HEK293 (cell line): ENCODE results near the gene LONRF2.

Experiments
- CTCF ChIA-PET: fragments of 350-600 bp; formaldehyde crosslinking; extraction: SDS; loops from one replicate; lab custom pipeline; 2021; ENCODE audit warnings: antibody characterized with exemption; lab: Yijun Ruan, JAX
- POLR2A ChIA-PET: fragments of 300-600 bp; formaldehyde crosslinking; extraction: SDS; loops from one replicate; lab custom pipeline; 2020; ENCODE audit warnings: antibody characterized with exemption, inconsistent platforms; lab: Yijun Ruan, JAX
- H3K27ac ChIP-seq: fragments of 200-500 bp; sonication (Bioruptor generic); 2 replicates; pipeline ENCODE4 v1.5.1; 2014; ENCODE audit warnings: low read depth, low read length, control low read depth, inconsistent platforms; ENCODE audit errors: extremely low read depth
- H3K36me3 ChIP-seq, 2 experiments: fragments of 200-500 bp in 1 of 2; sonication (Bioruptor generic) in 1 of 2; 1 replicate in 1 of 2; 2 replicates in 1 of 2; pipeline ENCODE4 v1.5.1; 2014 to 2017; ENCODE audit warnings: inconsistent platforms in 2 of 2, low read length in 2 of 2; ENCODE audit not compliant: control insufficient read depth in 2 of 2, insufficient read depth in 1 of 2
- H3K4me1 ChIP-seq: fragments of 200-500 bp; sonication (Bioruptor generic); 2 replicates; pipeline ENCODE4 v1.5.1; 2014; ENCODE audit warnings: mild to moderate bottlenecking, low read length, inconsistent platforms; ENCODE audit not compliant: control insufficient read depth, insufficient read depth
- H3K4me3 ChIP-seq: 2 replicates; pipeline ENCODE4 v1.5.1; 2011; ENCODE audit warnings: low read depth, mild to moderate bottlenecking, control low read depth, low read length, moderate library complexity
- H3K9me3 ChIP-seq: fragments of 200-500 bp; sonication (Bioruptor generic); 2 replicates; pipeline ENCODE4 v1.5.1; 2014; ENCODE audit warnings: low read depth, low read length, inconsistent platforms; ENCODE audit not compliant: control insufficient read depth, insufficient read depth
- EGR2 ChIP-seq: fragments of 450-650 bp; formaldehyde crosslinking; IDR thresholded peaks from 2 replicates; pipeline ENCODE4 v1.5.1; 2016; ENCODE audit warnings: low read depth, missing biosample characterization, missing genetic modification characterization
- GLIS1 ChIP-seq: fragments of 450-650 bp; formaldehyde crosslinking; IDR thresholded peaks from 2 replicates; pipeline ENCODE4 v1.5.1; 2016; ENCODE audit warnings: missing biosample characterization, missing genetic modification characterization
- GLIS2 ChIP-seq: fragments of 450-650 bp; formaldehyde crosslinking; IDR thresholded peaks from 2 replicates; pipeline ENCODE4 v1.5.1; 2016; ENCODE audit warnings: missing biosample characterization, missing genetic modification characterization
- PATZ1 ChIP-seq: fragments of 450-650 bp; formaldehyde crosslinking; IDR thresholded peaks from 2 replicates; pipeline ENCODE4 v1.5.1; 2016; ENCODE audit warnings: missing biosample characterization, missing genetic modification characterization
- PRDM10 ChIP-seq: fragments of 450-650 bp; formaldehyde crosslinking; IDR thresholded peaks from 2 replicates; pipeline ENCODE4 v1.5.1; 2016; ENCODE audit warnings: missing biosample characterization, missing genetic modification characterization
- SCRT1 ChIP-seq: fragments of 450-650 bp; formaldehyde crosslinking; IDR thresholded peaks from 2 replicates; pipeline ENCODE4 v1.5.1; 2016; ENCODE audit warnings: missing biosample characterization, missing genetic modification characterization, borderline replicate concordance
- SCRT2 ChIP-seq: fragments of 450-650 bp; formaldehyde crosslinking; IDR thresholded peaks from 2 replicates; pipeline ENCODE4 v1.5.1; 2016; ENCODE audit warnings: missing biosample characterization, missing genetic modification characterization
- SETDB1 ChIP-seq: IDR thresholded peaks from one replicate; pipeline ENCODE4 v1.6.1; 2017; ENCODE audit warnings: mild to moderate bottlenecking, low read length, moderate library complexity, mixed read lengths; ENCODE audit not compliant: insufficient read length
- SP3 ChIP-seq: fragments of 450-650 bp; formaldehyde crosslinking; IDR thresholded peaks from 2 replicates; pipeline ENCODE4 v1.5.1; 2016; ENCODE audit warnings: missing biosample characterization, missing genetic modification characterization
- ZBTB20 ChIP-seq: fragments of 450-650 bp; formaldehyde crosslinking; IDR thresholded peaks from 2 replicates; pipeline ENCODE4 v1.5.1; 2016; ENCODE audit warnings: missing biosample characterization, missing genetic modification characterization
- ZBTB26 ChIP-seq: fragments of 450-650 bp; formaldehyde crosslinking; optimal IDR thresholded peaks from 2 replicates; pipeline ENCODE3; 2016; ENCODE audit warnings: missing biosample characterization, mild to moderate bottlenecking, missing genetic modification characterization
- ZBTB8A ChIP-seq: fragments of 450-650 bp; formaldehyde crosslinking; IDR thresholded peaks from 2 replicates; pipeline ENCODE4 v1.5.1; 2016; ENCODE audit warnings: missing biosample characterization, missing genetic modification characterization
- ZFHX2 ChIP-seq: fragments of 450-650 bp; formaldehyde crosslinking; conservative IDR thresholded peaks from 2 replicates; pipeline ENCODE4 v1.5.1; 2016; ENCODE audit warnings: missing biosample characterization, missing genetic modification characterization
- ZFP41 ChIP-seq: fragments of 450-650 bp; formaldehyde crosslinking; IDR thresholded peaks from 2 replicates; pipeline ENCODE4 v1.5.1; 2016; ENCODE audit warnings: missing biosample characterization, missing genetic modification characterization, borderline replicate concordance
- ZIC2 ChIP-seq: fragments of 450-650 bp; formaldehyde crosslinking; IDR thresholded peaks from 2 replicates; pipeline ENCODE4 v1.5.1; 2016; ENCODE audit warnings: missing biosample characterization, missing genetic modification characterization
- ZNF10 ChIP-seq: fragments of 450-650 bp; formaldehyde crosslinking; IDR thresholded peaks from 2 replicates; pipeline ENCODE4 v1.5.1; 2017; ENCODE audit warnings: missing biosample characterization, missing genetic modification characterization
- ZNF239 ChIP-seq: fragments of 450-650 bp; formaldehyde crosslinking; IDR thresholded peaks from 2 replicates; pipeline ENCODE4 v1.5.1; 2016; ENCODE audit warnings: missing biosample characterization, missing genetic modification characterization
- ZNF266 ChIP-seq: fragments of 450-650 bp; formaldehyde crosslinking; IDR thresholded peaks from 2 replicates; pipeline ENCODE4 v1.5.1; 2016; ENCODE audit warnings: missing biosample characterization, missing genetic modification characterization, low read depth
- ZNF335 ChIP-seq: fragments of 450-650 bp; formaldehyde crosslinking; conservative IDR thresholded peaks from 2 replicates; pipeline ENCODE4 v1.5.1; 2016; ENCODE audit warnings: missing biosample characterization, missing genetic modification characterization
- ZNF341 ChIP-seq: fragments of 450-650 bp; formaldehyde crosslinking; IDR thresholded peaks from 2 replicates; pipeline ENCODE4; 2016; ENCODE audit warnings: low read depth, missing biosample characterization, missing genetic modification characterization
- ZNF366 ChIP-seq: fragments of 450-650 bp; formaldehyde crosslinking; conservative IDR thresholded peaks from 2 replicates; pipeline ENCODE4 v1.5.1; 2016; ENCODE audit warnings: missing biosample characterization, missing genetic modification characterization
- ZNF398 ChIP-seq: fragments of 450-650 bp; formaldehyde crosslinking; IDR thresholded peaks from 2 replicates; pipeline ENCODE4 v1.5.1; 2017; ENCODE audit warnings: missing biosample characterization, missing genetic modification characterization
- ZNF561 ChIP-seq: fragments of 450-650 bp; IDR thresholded peaks from 2 replicates; pipeline ENCODE4 v1.5.1; 2018; ENCODE audit warnings: missing biosample characterization, missing genetic modification characterization, borderline replicate concordance
- ZNF664 ChIP-seq: fragments of 450-650 bp; formaldehyde crosslinking; IDR thresholded peaks from 2 replicates; pipeline ENCODE4 v1.5.1; 2016; ENCODE audit warnings: missing biosample characterization, missing genetic modification characterization
- ZNF692 ChIP-seq: fragments of 450-650 bp; formaldehyde crosslinking; IDR thresholded peaks from 2 replicates; pipeline ENCODE4 v1.5.1; 2016; ENCODE audit warnings: missing biosample characterization, missing genetic modification characterization

Gene LONRF2

GRCh38 chr2:100321866-100322820 is at the start of gene LONRF2:
LONRF2 (minus strand) TSS chr2:100322501; CDS start chr2:100322093, 408 bp downstream.
- ChIA-PET POLR2A (interaction anchor here (0.7 to 1.8 kb wide), 3 partner anchors 30 to 59 kb away, joined by 4 to 12 read pairs (median 5); no protein-coding TSS in a partner anchor), CTCF (interaction anchor here (1.0 to 2.8 kb wide), 6 partner anchors 31 to 62 kb away, joined by 3 to 13 read pairs (median 5); no protein-coding TSS in a partner anchor)
- Histone ChIP-seq H3K4me1 (peaks cover 3% of the 10 kb centered on the region; the same call in 1 of the 2 replicates), H3K27ac (peak within 1 kb of the TSS; percentile 89), H3K36me3 (peaks cover 5 to 16% of the 10 kb centered on the region in 2 experiments; a peak in 2 of 3 replicates), H3K9me3 (no peaks in the 10 kb centered on the region), H3K4me3 (peak within 1 kb of the TSS; percentile 64)
- peak; percentile 89 for TF ChIP-seq ZBTB8A (tag by site-specific recombination)
- 0 out of 2 replicates have a peak, but pooled peaks have one; percentile 33 for TF ChIP-seq ZNF692 (tag by site-specific recombination)
- peak; percentile 97 for TF ChIP-seq ZBTB20 (tag by site-specific recombination)
- TF ChIP-seq GLIS2 (tag by site-specific recombination) = peak; percentile 73
- TF ChIP-seq ZNF335 (tag by site-specific recombination) = peak; percentile 70
- peak; percentile 62; the same call in 1 of the 2 replicates for TF ChIP-seq PATZ1 (tag by site-specific recombination)
- peak; percentile 45; the same call in 1 of the 2 replicates for TF ChIP-seq ZIC2 (tag by site-specific recombination)
- 0 out of 2 replicates have a peak, but pooled peaks have one; percentile 20 for TF ChIP-seq SCRT1
- peak; percentile 86 for TF ChIP-seq ZBTB26
- peak; percentile 45 for TF ChIP-seq PRDM10
- TF ChIP-seq SETDB1 = no peak
- peak; percentile 59 for TF ChIP-seq GLIS1 (tag by site-specific recombination)
- TF ChIP-seq ZNF239 (tag by site-specific recombination) = no peak
- no peak for TF ChIP-seq ZFP41 (tag by site-specific recombination)
- no peak for TF ChIP-seq ZNF266 (tag by site-specific recombination)
- TF ChIP-seq ZNF561 (tag by site-specific recombination) = peak; percentile 74
- 0 out of 2 replicates have a peak, but pooled peaks have one; percentile 11 for TF ChIP-seq ZNF10 (tag by site-specific recombination)
- no peak for TF ChIP-seq ZNF664 (tag by site-specific recombination)
- peak; percentile 95 for TF ChIP-seq ZFHX2 (tag by site-specific recombination)
- TF ChIP-seq ZNF398 (tag by site-specific recombination) = peak; percentile 24; the same call in 1 of the 2 replicates
- TF ChIP-seq ZNF341 (tag by site-specific recombination) = peak; percentile 73
- peak; percentile 26; the same call in 1 of the 2 replicates for TF ChIP-seq SP3 (tag by site-specific recombination)
- TF ChIP-seq SCRT2 (tag by site-specific recombination) = peak; percentile 97
- no peak for TF ChIP-seq ZNF366
- peak; percentile 64 for TF ChIP-seq EGR2 (tag by site-specific recombination)
